ENCODE measurements around the gene TDRD12. TPM values are rescaled to one million over a fixed set of nuclear protein-coding genes. Genes with fewer than 3 reads are reported as not detected.
"Not testable (repeated sequence)": the region's sequence is repeated elsewhere in the genome, so short reads cannot be mapped to it uniquely, and the experiment has no call there.

Gene TDRD12
- total RNA-seq, 4 donors from 2014 or later: 0.13 to 1.7 (median 1.2) TPM; not detected in 1

DNA sequence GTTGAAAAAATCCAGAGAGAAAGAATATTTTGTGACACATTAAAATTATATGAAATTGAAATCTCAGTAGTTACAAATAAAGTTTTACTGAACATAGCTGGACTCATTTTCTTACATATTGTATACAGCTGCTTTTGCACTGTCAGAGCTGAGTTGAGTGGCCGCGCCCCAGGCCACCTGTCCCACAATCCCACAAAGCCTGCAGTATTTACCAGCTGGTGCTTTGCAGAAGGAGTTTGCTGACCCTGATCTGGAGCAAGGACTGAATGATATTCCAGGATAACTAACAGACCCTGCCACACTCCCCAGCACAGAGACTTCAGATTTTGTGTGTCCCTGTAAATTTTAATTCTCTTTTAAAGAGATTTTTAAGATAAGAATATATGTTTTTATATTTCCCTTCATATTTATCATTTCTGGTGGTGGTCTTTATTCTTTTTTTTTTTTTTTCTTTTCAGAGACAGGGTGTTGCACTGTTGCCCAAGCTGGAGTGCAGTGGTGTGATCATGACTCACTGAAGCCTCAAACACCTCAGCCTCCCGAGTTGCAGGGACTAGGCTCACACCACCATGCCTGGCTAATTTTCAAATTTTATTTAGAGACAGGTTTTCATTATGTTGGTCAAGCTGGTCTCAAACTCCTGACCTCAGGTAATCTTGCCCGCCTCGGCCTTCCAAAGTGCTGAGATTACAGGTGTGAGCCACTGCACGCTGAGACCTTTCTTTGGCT, 48.5 kb downstream of the TDRD12 start:
- H3K9me3 ChIP-seq: peaks cover 0 to 13% (median 0%) of the 10 kb centered on the region in 3 donors
- H3K4me1 ChIP-seq: no peaks in the 10 kb centered on the region
- no peak overlapping the region for H3K4me3 ChIP-seq
- no peak overlapping the region for H3K27ac ChIP-seq
- no peak for TF ChIP-seq POLR2AphosphoS5 (IDR thresholded peaks at IDR 0.05)
- no peak for TF ChIP-seq CTCF (IDR thresholded peaks at IDR 0.05)
- TF ChIP-seq POLR2A (IDR thresholded peaks at IDR 0.05): no peak
- no peak for TF ChIP-seq EP300 (IDR thresholded peaks at IDR 0.05)
- 82 to 86% methylated on average over 5 to 6 of the region's 6 CpGs for WGBS, 2 donors (ENCODE audit: low coverage in 1 of 2)
- H3K36me3 ChIP-seq: no peaks in the 10 kb centered on the region
- ATAC-seq: no peak
- H3K27me3 ChIP-seq: no peaks in the 10 kb centered on the region

DNA sequence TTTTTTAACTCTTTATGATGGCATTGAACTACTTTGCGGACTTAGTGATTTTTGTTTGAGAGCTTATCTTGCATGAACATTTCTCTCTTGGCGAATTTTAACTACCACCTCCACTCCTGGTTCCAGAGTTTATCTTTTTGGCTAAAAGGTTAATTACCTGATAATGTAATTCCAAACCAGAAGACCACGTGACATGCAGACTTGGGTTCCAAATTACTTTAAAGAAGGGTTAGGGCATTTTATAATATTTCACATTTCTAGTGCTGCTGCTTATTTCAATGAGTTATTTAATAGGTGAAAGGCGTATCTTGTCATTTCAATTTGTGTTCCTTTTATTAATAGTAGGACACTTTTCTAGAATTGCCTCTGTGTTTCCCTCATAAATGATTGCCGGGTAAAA, 52.0 kb downstream of the TDRD12 start:
- 56 to 89% methylated on average over 4 of the region's 5 CpGs for WGBS, 2 donors (ENCODE audit: low coverage in 1 of 2)
- TF ChIP-seq POLR2AphosphoS5 (IDR thresholded peaks at IDR 0.05) (no peak), CTCF (IDR thresholded peaks at IDR 0.05) (no peak), EP300 (IDR thresholded peaks at IDR 0.05) (no peak)

DNA sequence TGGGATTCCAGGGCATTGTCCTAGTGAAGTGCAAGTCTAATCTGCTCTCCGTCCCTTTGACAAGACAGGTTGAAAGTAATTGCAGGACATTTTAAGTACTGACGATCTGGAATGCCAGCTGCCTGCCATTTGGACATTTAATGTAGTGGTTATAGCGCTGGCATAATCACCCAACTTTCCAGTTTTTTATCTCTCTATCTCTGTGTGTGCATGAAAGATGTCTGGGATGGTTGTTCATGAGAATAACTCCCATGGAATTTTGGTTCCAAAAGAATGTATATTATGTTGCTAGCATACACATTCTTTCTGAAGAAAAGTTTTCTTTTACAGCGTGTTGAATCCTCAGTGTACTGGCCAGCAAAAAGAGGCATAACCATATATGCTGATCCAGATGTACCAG, 53.6 kb downstream of the TDRD12 start:
- H3K27ac ChIP-seq: no peak overlapping the region
- peaks cover 0 to 13% (median 0%) of the 10 kb centered on the region in 3 donors for H3K9me3 ChIP-seq
- ATAC-seq: no peak
- no peak for TF ChIP-seq POLR2A (IDR thresholded peaks at IDR 0.05)
- no peak for TF ChIP-seq CTCF (IDR thresholded peaks at IDR 0.05)
- no peak for TF ChIP-seq POLR2AphosphoS5 (IDR thresholded peaks at IDR 0.05)
- no peak for TF ChIP-seq EP300 (IDR thresholded peaks at IDR 0.05)
- H3K36me3 ChIP-seq: no peaks in the 10 kb centered on the region
- no peaks in the 10 kb centered on the region for H3K4me1 ChIP-seq
- H3K27me3 ChIP-seq: no peaks in the 10 kb centered on the region
- no peak overlapping the region for H3K4me3 ChIP-seq
- WGBS, 2 donors (ENCODE audit: low coverage in 1 of 2): 71 to 78% methylated on average over 4 of the region's 4 CpGs

More for the DNA sequence above, 52.0 kb downstream of the TDRD12 start:
- H3K27me3 ChIP-seq: no peaks in the 10 kb centered on the region
- ATAC-seq: no peak
- H3K27ac ChIP-seq: no peak overlapping the region
- no peaks in the 10 kb centered on the region for H3K4me1 ChIP-seq
- H3K9me3 ChIP-seq: peaks cover 0 to 13% (median 0%) of the 10 kb centered on the region in 3 donors
- H3K36me3 ChIP-seq: no peaks in the 10 kb centered on the region
- H3K4me3 ChIP-seq: no peak overlapping the region

GRCh38 chr19:32779082-32779481, 59.5 kb downstream of the TDRD12 start:
- ATAC-seq: no peak
- no peak overlapping the region for H3K4me3 ChIP-seq
- no peak overlapping the region for H3K27ac ChIP-seq
- no peaks in the 10 kb centered on the region for H3K4me1 ChIP-seq
- H3K9me3 ChIP-seq: peaks cover 0 to 21% (median 0%) of the 10 kb centered on the region in 3 donors
- H3K36me3 ChIP-seq: no peaks in the 10 kb centered on the region
- H3K27me3 ChIP-seq: no peaks in the 10 kb centered on the region
- 65 to 77% methylated on average over 7 of the region's 7 CpGs for WGBS, 2 donors (ENCODE audit: low coverage in 1 of 2)
- TF ChIP-seq POLR2AphosphoS5 (IDR thresholded peaks at IDR 0.05) (no peak), POLR2A (IDR thresholded peaks at IDR 0.05) (no peak), EP300 (IDR thresholded peaks at IDR 0.05) (no peak), CTCF (IDR thresholded peaks at IDR 0.05) (no peak)

DNA sequence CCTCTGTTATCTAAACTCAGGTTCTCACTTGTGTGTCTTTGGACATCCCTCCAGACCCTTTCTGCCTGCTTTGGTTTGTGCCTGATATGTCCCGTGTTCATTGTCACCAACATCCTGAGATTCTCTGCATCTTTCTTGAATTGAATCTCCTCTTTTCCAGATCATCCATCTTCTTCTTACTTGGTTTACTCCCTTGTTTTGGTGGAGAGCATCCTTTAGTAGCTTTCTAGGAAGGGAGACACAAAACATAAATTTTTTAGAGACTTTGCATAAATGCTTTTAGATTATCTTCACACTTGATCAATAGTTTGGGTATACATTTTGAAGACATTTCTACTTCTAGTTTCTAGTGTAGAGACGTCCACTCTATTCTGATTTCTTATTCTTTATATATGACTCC, 61.7 kb downstream of the TDRD12 start:
- Histone ChIP-seq H3K36me3 (no peaks in the 10 kb centered on the region), H3K4me1 (no peaks in the 10 kb centered on the region), H3K27ac (no peak overlapping the region), H3K4me3 (no peak overlapping the region), H3K9me3 (peaks cover 0 to 21% (median 0%) of the 10 kb centered on the region in 3 donors), H3K27me3 (no peaks in the 10 kb centered on the region)
- ATAC-seq: no peak
- TF ChIP-seq POLR2AphosphoS5 (IDR thresholded peaks at IDR 0.05) (no peak), EP300 (IDR thresholded peaks at IDR 0.05) (no peak), CTCF (IDR thresholded peaks at IDR 0.05) (no peak), POLR2A (IDR thresholded peaks at IDR 0.05) (no peak)
- WGBS, 2 donors (ENCODE audit: low coverage in 1 of 2): 93 to 100% methylated on average over 1 to 2 of the region's 2 CpGs

- not testable (repeated sequence) for H3K27ac ChIP-seq, H3K4me3 ChIP-seq, H3K27me3 ChIP-seq, H3K36me3 ChIP-seq, ATAC-seq, H3K4me1 ChIP-seq
- 100% methylated on average over 1 of the region's 1 CpG; no CpG with 5 or more reads in 1 of the 2 donors for WGBS, 2 donors (ENCODE audit: low coverage in 1 of 2)
- H3K9me3 ChIP-seq: peaks cover 0 to 21% (median 0%) of the 10 kb centered on the region in 3 donors
Measured at GRCh38 chr19:32782089-32782488, 62.5 kb downstream of the TDRD12 start.

DNA sequence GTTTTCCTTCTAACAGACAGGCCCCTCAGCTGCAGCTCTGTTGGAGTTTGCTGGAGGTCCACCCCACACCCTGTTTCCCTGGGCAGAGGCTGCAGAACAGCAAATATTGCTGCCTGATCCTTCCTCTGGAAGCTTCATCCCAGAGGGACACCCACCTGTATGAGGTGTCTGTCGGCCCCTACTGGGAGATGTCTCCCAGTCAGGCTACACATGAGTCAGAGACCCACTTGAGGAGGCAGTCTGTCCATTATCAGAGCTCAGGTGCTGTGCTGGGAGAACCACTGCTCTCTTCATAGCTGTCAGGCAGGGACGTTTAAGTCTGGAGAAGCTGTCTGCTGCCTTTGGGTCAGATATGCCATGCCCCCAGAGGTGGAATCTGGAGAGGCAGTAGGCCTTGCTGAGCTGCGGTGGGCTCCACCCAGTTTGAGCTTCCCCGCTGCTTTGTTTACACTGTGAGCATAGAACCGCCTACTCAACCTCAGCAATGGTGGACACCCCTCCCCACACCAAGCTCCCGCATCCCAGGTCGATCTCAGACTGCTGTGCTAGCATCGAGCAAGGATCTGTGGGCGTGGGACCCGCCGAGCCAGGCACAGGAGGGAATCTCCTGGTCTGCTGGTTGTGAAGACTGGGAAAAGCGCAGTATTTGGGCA, 67.7 kb downstream of the TDRD12 start:
- not testable (repeated sequence) for H3K9me3 ChIP-seq, H3K27me3 ChIP-seq, ATAC-seq, H3K36me3 ChIP-seq, H3K4me1 ChIP-seq, H3K4me3 ChIP-seq, H3K27ac ChIP-seq
- WGBS, 2 donors (ENCODE audit: low coverage in 1 of 2): 86% methylated on average over 1 of the region's 12 CpGs; no CpG with 5 or more reads in 1 of the 2 donors
